ENCODE results near the gene SLC26A1. TPM values are rescaled to one million over a fixed set of nuclear protein-coding genes. Genes with fewer than 3 reads are reported as not detected.
"Not testable (repeated sequence)": the region's sequence is repeated elsewhere in the genome, so short reads cannot be mapped to it uniquely, and the experiment has no call there.

The SLC26A1 gene
- polyA plus RNA-seq, 1 donor from 2014 or later: 0.12 TPM

GRCh38 chr4:978957-979701, 14.1 kb downstream of the SLC26A1 start:
- Histone ChIP-seq H3K9me3 (ENCODE audit: low read length) (no peaks in the 10 kb centered on the region), H4K20me1 (ENCODE audit: insufficient read depth) (no peaks in the 10 kb centered on the region), H3K79me2 (replicated peaks; ENCODE audit: insufficient read depth, low read length) (no peaks in the 10 kb centered on the region), H3K9ac (ENCODE audit: low read length) (no peak overlapping the region), H3F3A (ENCODE audit: insufficient read depth, low read length, poor library complexity, severe bottlenecking) (no peaks in the 10 kb centered on the region), H3K36me3 (ENCODE audit: insufficient read depth, low read length) (no peaks in the 10 kb centered on the region), H3K4me3 (ENCODE audit: low read length) (no peak overlapping the region), H3K27ac (ENCODE audit: low read length) (no peak overlapping the region), H2AFZ (ENCODE audit: low read depth, low read length) (no peak overlapping the region), H3K27me3 (ENCODE audit: insufficient read depth, low read depth, low read length) (no peaks in the 10 kb centered on the region), H3K4me2 (ENCODE audit: low read length) (no peak overlapping the region), H3K9me2 (ENCODE audit: insufficient read depth, low read length) (no peaks in the 10 kb centered on the region)
- TF ChIP-seq EP300 (conservative IDR thresholded peaks at IDR 0.05; ENCODE audit: poor library complexity, severe bottlenecking) (no peak), TAF1 (IDR thresholded peaks at IDR 0.05; ENCODE audit: low read depth) (no peak), SMC3 (conservative IDR thresholded peaks at IDR 0.05; ENCODE audit: poor library complexity) (no peak), MXI1 (conservative IDR thresholded peaks at IDR 0.05; ENCODE audit: poor library complexity, severe bottlenecking) (no peak), EZH2 (IDR thresholded peaks at IDR 0.05; ENCODE audit: borderline replicate concordance, insufficient read depth, low read length, poor library complexity, severe bottlenecking) (no peak), REST (IDR thresholded peaks at IDR 0.05; ENCODE audit: borderline replicate concordance) (no peak)

GRCh38 chr4:976016-976415, 17.2 kb downstream of the SLC26A1 start:
- not testable (repeated sequence) for H3K9me3 ChIP-seq (ENCODE audit: low read length); H3F3A ChIP-seq (ENCODE audit: insufficient read depth, low read length, poor library complexity, severe bottlenecking); H4K20me1 ChIP-seq (ENCODE audit: insufficient read depth); H2AFZ ChIP-seq (ENCODE audit: low read depth, low read length); H3K79me2 ChIP-seq (replicated peaks; ENCODE audit: insufficient read depth, low read length); H3K9me2 ChIP-seq (ENCODE audit: insufficient read depth, low read length); H3K27me3 ChIP-seq (ENCODE audit: insufficient read depth, low read depth, low read length); H3K27ac ChIP-seq (ENCODE audit: low read length); H3K36me3 ChIP-seq (ENCODE audit: insufficient read depth, low read length); H3K9ac ChIP-seq (ENCODE audit: low read length); H3K4me2 ChIP-seq (ENCODE audit: low read length); H3K4me3 ChIP-seq (ENCODE audit: low read length)

- no peaks in the 10 kb centered on the region for H3K9me3 ChIP-seq (ENCODE audit: low read length)
- H3K9ac ChIP-seq (ENCODE audit: low read length): no peak overlapping the region
- no peak overlapping the region for H3K4me3 ChIP-seq (ENCODE audit: low read length)
- no peaks in the 10 kb centered on the region for H3F3A ChIP-seq (ENCODE audit: insufficient read depth, low read length, poor library complexity, severe bottlenecking)
- H3K79me2 ChIP-seq (replicated peaks; ENCODE audit: insufficient read depth, low read length): no peaks in the 10 kb centered on the region
- no peaks in the 10 kb centered on the region for H4K20me1 ChIP-seq (ENCODE audit: insufficient read depth)
- H3K27ac ChIP-seq (ENCODE audit: low read length): no peak overlapping the region
- H2AFZ ChIP-seq (ENCODE audit: low read depth, low read length): no peak overlapping the region
- H3K9me2 ChIP-seq (ENCODE audit: insufficient read depth, low read length): no peaks in the 10 kb centered on the region
- no peaks in the 10 kb centered on the region for H3K36me3 ChIP-seq (ENCODE audit: insufficient read depth, low read length)
- no peaks in the 10 kb centered on the region for H3K27me3 ChIP-seq (ENCODE audit: insufficient read depth, low read depth, low read length)
- TF ChIP-seq MXI1 (conservative IDR thresholded peaks at IDR 0.05; ENCODE audit: poor library complexity, severe bottlenecking): no peak
- no peak for TF ChIP-seq EP300 (conservative IDR thresholded peaks at IDR 0.05; ENCODE audit: poor library complexity, severe bottlenecking)
- no peak for TF ChIP-seq EZH2 (IDR thresholded peaks at IDR 0.05; ENCODE audit: borderline replicate concordance, insufficient read depth, low read length, poor library complexity, severe bottlenecking)
- TF ChIP-seq REST (IDR thresholded peaks at IDR 0.05; ENCODE audit: borderline replicate concordance): no peak
- TF ChIP-seq CTCF (IDR thresholded peaks at IDR 0.05; ENCODE audit: poor library complexity, severe bottlenecking): no peak
- no peak for TF ChIP-seq POLR2AphosphoS5 (IDR thresholded peaks at IDR 0.05)
- no peak overlapping the region for H3K4me2 ChIP-seq (ENCODE audit: low read length)
Measured at GRCh38 chr4:974668-975067, 18.5 kb downstream of the SLC26A1 start.

All from neural cell (in vitro differentiated cells).